ENCODE data around the gene MNT.
A peak's percentile ranks its signal among the peaks of the same experiment; 100 is the strongest.

Gene MNT

GRCh38 chr17:2396192-2396567 is 4.7 kb downstream of the MNT start:
- DNase-seq (ENCODE audit: low read depth in 2 of 2), result no peak

GRCh38 chr17:2395258-2396181 is 5.3 kb downstream of the MNT start:
- no peak for DNase-seq (ENCODE audit: low read depth in 2 of 2)

- DNase-seq (ENCODE audit: low read depth in 2 of 2), result no peak
Observed at GRCh38 chr17:2394775-2395201, 6.1 kb downstream of the MNT start.

GRCh38 chr17:2393954-2394749 is 6.7 kb downstream of the MNT start:
- no peak for DNase-seq (ENCODE audit: low read depth in 2 of 2)

GRCh38 chr17:2393174-2393953 is 7.5 kb downstream of the MNT start:
- peak; percentile 87 to 90 for DNase-seq (ENCODE audit: low read depth in 2 of 2)

- peak; percentile 96 to 100 for DNase-seq (ENCODE audit: low read depth in 2 of 2)
Observed at GRCh38 chr17:2392252-2393173, 8.3 kb downstream of the MNT start.

GRCh38 chr17:2391597-2392251 is 9.1 kb downstream of the MNT start:
- no peak for DNase-seq (ENCODE audit: low read depth in 2 of 2)

- no peak for DNase-seq (ENCODE audit: low read depth in 2 of 2)
Observed at GRCh38 chr17:2390199-2390836, 10.5 kb downstream of the MNT start.

GRCh38 chr17:2388683-2389055 is 12.2 kb downstream of the MNT start:
- DNase-seq (ENCODE audit: low read depth in 2 of 2), result no peak

- DNase-seq (ENCODE audit: low read depth in 2 of 2), result no peak
Observed at GRCh38 chr17:2388020-2388682, 12.7 kb downstream of the MNT start.

GRCh38 chr17:2387086-2388019 is 13.5 kb downstream of the MNT start:
- DNase-seq (ENCODE audit: low read depth in 2 of 2), result no peak

GRCh38 chr17:2386400-2387085 is 14.3 kb downstream of the MNT start:
- no peak for DNase-seq (ENCODE audit: low read depth in 2 of 2)

- no peak for DNase-seq (ENCODE audit: low read depth in 2 of 2)
Observed at GRCh38 chr17:2385240-2386210, 15.3 kb downstream of the MNT start.

GRCh38 chr17:2384439-2385127 is 16.3 kb downstream of the MNT start:
- no peak for DNase-seq (ENCODE audit: low read depth in 2 of 2)

GRCh38 chr17:2383628-2384167 is 17.2 kb downstream of the MNT start:
- no peak for DNase-seq (ENCODE audit: low read depth in 2 of 2)
